GM18907 (cell line): Measurements from ENCODE around the gene SNED1.

ENCODE experiments used
- ATAC-seq: cut with Tn5 transposase; IDR thresholded peaks from one replicate; pipeline ENCODE4 v1.9.1; 2021; ENCODE audit warnings: mild to moderate bottlenecking, moderate library complexity; ENCODE audit not compliant: unreplicated experiment

SNED1 gene

GRCh38 chr2:240959941-240960308, 38.5 kb upstream of the SNED1 start:
- no peak for ATAC-seq

DNA sequence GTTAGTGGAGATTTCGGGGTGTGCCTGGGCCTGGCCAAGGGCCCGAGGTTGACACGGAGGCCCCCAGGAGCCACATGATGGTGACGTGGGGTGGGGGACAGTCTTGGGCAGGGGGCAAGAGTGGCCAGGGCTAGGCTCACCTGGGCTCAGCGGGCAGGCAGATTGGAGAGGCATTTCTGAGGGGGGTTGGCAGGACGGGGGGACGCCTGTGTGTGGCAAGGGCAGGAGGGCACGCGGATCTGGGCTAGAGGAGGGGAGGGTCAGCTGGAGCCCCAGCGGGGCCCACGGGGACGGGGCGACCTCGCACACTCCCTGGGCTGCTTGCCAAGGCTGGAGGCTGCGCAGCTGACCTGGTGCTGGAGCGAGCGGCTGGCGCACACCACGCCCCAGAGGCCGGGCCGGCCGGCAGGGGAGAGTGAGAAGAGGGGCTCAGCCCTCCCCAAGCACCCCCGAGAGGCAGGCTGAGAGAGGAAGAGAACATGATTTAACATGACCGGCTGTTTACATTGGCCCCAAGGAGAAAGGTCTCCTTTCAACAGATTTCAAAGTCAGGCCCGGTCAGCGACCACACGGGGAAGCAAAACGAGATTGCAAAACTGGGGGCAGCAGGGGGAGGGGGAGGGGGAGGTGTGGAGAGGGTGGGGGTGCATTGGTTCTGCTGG, 38.0 kb upstream of the SNED1 start:
- ATAC-seq: no peak

GRCh38 chr2:240960971-240961876, 37.2 kb upstream of the SNED1 start:
- ATAC-seq: no peak

GRCh38 chr2:240961910-240962299, 36.5 kb upstream of the SNED1 start:
- no peak for ATAC-seq

GRCh38 chr2:240962300-240963064, 35.9 kb upstream of the SNED1 start:
- ATAC-seq: no peak

- ATAC-seq: no peak
Measured at GRCh38 chr2:240963065-240963867, 35.2 kb upstream of the SNED1 start.

- no peak for ATAC-seq
Measured at GRCh38 chr2:240963868-240964703, 34.3 kb upstream of the SNED1 start.

DNA sequence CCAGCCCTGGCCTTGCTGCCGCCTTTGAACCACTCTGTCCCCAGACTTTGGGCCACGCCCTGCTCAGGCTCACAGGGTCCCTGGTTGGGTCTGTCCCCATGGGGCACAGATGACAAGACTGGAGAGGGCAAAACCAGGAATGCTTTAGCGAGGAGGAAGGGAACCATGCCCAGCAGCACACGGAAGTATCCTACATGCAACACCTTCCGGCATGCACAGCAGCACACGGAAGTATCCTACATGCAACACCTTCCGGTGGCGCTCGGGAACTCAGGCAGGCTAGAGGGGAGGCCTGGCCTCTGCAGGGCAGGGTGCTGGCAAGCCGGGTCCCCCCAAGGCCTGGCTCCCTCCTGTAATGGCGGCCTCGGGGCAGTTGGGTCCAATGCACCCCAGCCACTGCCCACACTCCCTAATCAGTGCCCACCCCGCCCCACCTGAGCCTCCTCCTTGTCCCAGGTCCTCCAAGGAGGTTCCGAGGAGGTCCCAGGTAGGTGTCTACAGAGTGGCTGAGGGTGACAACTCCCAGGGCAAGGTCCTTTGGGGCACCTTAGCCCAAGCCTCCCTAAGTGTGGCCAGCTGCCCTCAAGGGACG, 33.6 kb upstream of the SNED1 start:
- no peak for ATAC-seq

GRCh38 chr2:240965296-240965904, 33.0 kb upstream of the SNED1 start:
- no peak for ATAC-seq

- ATAC-seq: no peak
Measured at GRCh38 chr2:240965905-240966456, 32.4 kb upstream of the SNED1 start.

- no peak for ATAC-seq
Measured at GRCh38 chr2:240966457-240966905, 31.9 kb upstream of the SNED1 start.

DNA sequence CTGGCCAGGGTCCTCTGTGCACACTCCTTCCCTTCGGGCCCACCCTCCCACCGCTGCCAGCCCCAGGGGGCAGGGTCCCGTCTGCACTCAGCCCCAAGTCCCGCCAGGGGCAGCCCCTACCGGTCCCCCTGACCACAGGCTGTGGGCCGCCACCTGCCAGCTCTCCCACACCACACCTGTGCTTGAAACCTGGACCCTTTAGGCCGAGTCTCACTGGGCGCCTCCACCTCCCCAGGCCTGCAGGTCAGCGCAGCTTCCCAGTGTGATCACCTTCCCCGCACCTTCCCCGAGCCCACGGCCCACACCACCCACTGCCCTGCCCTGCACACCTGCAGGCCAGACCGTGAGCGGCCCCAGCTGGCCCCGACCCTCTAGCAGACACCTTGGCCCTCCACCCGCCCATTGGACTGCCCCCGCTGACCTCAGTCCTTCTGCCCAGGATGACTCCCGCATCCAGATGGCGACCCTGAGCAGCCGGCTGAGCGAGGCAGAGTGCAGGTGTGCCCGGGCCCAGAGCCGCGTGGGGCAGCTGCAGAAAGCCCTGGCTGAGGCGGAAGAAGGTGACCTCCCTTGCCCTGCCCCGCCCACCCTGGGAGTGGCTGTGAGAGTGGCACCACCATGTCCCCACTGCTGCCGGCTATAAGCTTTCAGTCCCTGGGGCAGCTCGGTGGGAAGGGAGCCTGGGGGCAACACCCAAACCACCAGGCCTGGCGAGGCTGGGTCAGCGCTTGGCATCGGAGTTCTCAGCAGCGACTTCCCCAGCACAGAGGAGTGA, 31.3 kb upstream of the SNED1 start:
- no peak for ATAC-seq

GRCh38 chr2:240967681-240968621, 30.5 kb upstream of the SNED1 start:
- ATAC-seq: no peak

DNA sequence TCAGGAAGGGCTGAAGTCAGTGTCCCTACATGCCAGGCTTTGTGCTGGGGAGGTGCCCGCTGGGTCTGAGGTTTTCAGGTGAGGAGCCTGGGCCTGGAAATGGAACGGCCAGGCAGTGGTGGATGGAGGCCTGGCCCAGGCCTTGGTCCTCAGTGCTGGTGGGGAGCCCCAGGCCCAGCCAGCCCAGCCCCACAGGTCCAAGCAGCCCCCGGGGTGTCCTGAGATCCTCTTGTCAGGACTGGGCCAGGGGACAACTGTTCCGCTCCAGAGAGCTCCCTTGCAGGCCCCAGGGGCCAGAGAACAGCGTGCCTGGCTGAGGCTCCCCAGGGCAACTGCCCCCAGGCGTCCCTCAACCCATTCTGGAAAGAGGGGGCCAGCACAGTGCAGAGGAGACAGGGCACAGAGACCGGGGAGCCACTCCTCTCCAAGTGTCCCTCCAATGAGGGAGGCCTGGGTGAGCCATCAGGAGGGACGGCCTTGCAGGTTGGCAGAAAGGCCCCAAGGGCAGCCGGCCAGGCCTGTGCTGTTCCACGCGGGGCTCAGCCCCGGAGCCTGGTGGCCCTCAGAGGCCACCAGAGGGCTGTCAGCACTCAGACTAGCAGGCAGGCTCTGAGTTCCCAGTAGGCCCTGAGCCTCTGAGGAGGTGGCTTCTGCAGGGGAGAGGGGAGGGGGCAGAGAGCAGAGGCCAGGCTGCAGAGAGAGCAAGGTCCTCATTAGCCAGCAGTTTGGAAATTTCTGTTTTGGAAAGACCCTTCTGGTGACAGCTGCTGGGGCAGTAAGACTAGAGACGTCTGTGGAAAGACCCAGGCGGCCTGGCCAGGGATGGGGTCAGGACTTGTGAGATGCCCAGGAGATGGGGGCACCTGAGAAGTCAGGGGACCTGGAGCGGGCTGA, 29.4 kb upstream of the SNED1 start:
- ATAC-seq: no peak

GRCh38 chr2:240970104-240970503, 28.3 kb upstream of the SNED1 start:
- ATAC-seq: no peak

- no peak for ATAC-seq
Measured at GRCh38 chr2:240970816-240971215, 27.6 kb upstream of the SNED1 start.
